Stimulated activated CD4-positive, alpha-beta T cell treated with anti-CD3 and anti-CD28 coated beads, Interleukin-2, amount 100 ng/mL, for 48 hours (primary cell): ENCODE measurements around the gene PROSER2.
"Not testable (repeated sequence)": the region's sequence is repeated elsewhere in the genome, so short reads cannot be mapped to it uniquely, and the experiment has no call there.

ENCODE experiments used
- DNase-seq, 2 donors: peaks; one replicate each; pipeline ENCODE4 v3.0.0-alpha.2; 2020

Gene PROSER2

GRCh38 chr10:11887381-11888227 is 64.4 kb downstream of the PROSER2 start:
- no peak for DNase-seq

- DNase-seq: not testable (repeated sequence)
These were observed 66.1 kb downstream of the PROSER2 start for GRCh38 chr10:11889263-11889662.

GRCh38 chr10:11891776-11892486 is 68.8 kb downstream of the PROSER2 start:
- no peak for DNase-seq

- DNase-seq: no peak
These were observed 70.7 kb downstream of the PROSER2 start for GRCh38 chr10:11893749-11894278.

- DNase-seq: no peak
These were observed 71.4 kb downstream of the PROSER2 start for GRCh38 chr10:11894381-11895107.

GRCh38 chr10:11895108-11895466 is 71.9 kb downstream of the PROSER2 start:
- DNase-seq: no peak

- DNase-seq: no peak
These were observed 72.4 kb downstream of the PROSER2 start for GRCh38 chr10:11895598-11895997.

GRCh38 chr10:11896549-11897200 is 73.5 kb downstream of the PROSER2 start:
- DNase-seq: no peak

- DNase-seq: no peak
These were observed 74.8 kb downstream of the PROSER2 start for GRCh38 chr10:11898033-11898371.

GRCh38 chr10:11898372-11899066 is 75.4 kb downstream of the PROSER2 start:
- no peak for DNase-seq

- DNase-seq: no peak
These were observed 76.1 kb downstream of the PROSER2 start for GRCh38 chr10:11899067-11899876.

GRCh38 chr10:11901036-11901301 is 77.8 kb downstream of the PROSER2 start:
- no peak for DNase-seq

GRCh38 chr10:11901454-11901832 is 78.3 kb downstream of the PROSER2 start:
- no peak for DNase-seq

- no peak for DNase-seq
These were observed 78.8 kb downstream of the PROSER2 start for GRCh38 chr10:11901833-11902475.

- DNase-seq: no peak
These were observed 79.5 kb downstream of the PROSER2 start for GRCh38 chr10:11902646-11903045.

- DNase-seq: no peak
These were observed 83.6 kb downstream of the PROSER2 start for GRCh38 chr10:11906714-11907113.

GRCh38 chr10:11907914-11908313 is 84.8 kb downstream of the PROSER2 start:
- no peak for DNase-seq

GRCh38 chr10:11908536-11908935 is 85.4 kb downstream of the PROSER2 start:
- no peak for DNase-seq

- DNase-seq: no peak
These were observed 85.8 kb downstream of the PROSER2 start for GRCh38 chr10:11908991-11909390.

- no peak for DNase-seq
These were observed 86.5 kb downstream of the PROSER2 start for GRCh38 chr10:11909618-11910017.

GRCh38 chr10:11910102-11910501 is 86.9 kb downstream of the PROSER2 start:
- no peak for DNase-seq
